Uterus (tissue), 4 donors: ENCODE data around the gene RNF208. TPM values are rescaled to one million over a fixed set of nuclear protein-coding genes. Genes with fewer than 3 reads are reported as not detected.

ENCODE experiments used
- DNase-seq, 2 donors: peaks; one replicate each; pipeline ENCODE4 v3.0.0-alpha.2; 2019 to 2020
- H3K27ac ChIP-seq, 2 donors: fragments of 200-600 bp; sonication (generic); 1 replicate in 1 of 2; 2 replicates in 1 of 2; pipeline ENCODE4 v1.5.1; 2016 to 2018
- H3K27me3 ChIP-seq, 2 donors: fragments of 200-600 bp; sonication (generic); one replicate each; pipeline ENCODE4 v1.5.1; 2018 to 2019; ENCODE audit warnings: control low read depth in 1 of 2
- H3K36me3 ChIP-seq, 2 donors: fragments of 200-600 bp; sonication (generic); one replicate each; pipeline ENCODE4 v1.5.1; 2019; ENCODE audit warnings: control low read depth in 1 of 2
- H3K4me1 ChIP-seq, 2 donors: fragments of 200-600 bp; sonication (generic); one replicate each; pipeline ENCODE4 v1.5.1; 2018 to 2019; ENCODE audit warnings: control low read depth in 1 of 2
- H3K4me3 ChIP-seq, 2 donors: fragments of 200-600 bp; sonication (generic); 1 replicate in 1 of 2; 2 replicates in 1 of 2; pipeline ENCODE4 v1.5.1; 2018 to 2019; ENCODE audit warnings: mild to moderate bottlenecking in 1 of 2
- H3K9me3 ChIP-seq, 2 donors: fragments of 200-600 bp; sonication (generic); one replicate each; pipeline ENCODE4 v1.5.1; 2019; ENCODE audit warnings: control low read depth in 1 of 2
- POLR2A ChIP-seq, 2 donors: fragments of 450-650 bp; IDR thresholded peaks; one replicate each; pipeline ENCODE4 v1.6.1; 2016; ENCODE audit warnings: antibody characterized with exemption in 2 of 2, mild to moderate bottlenecking in 1 of 2, moderate library complexity in 1 of 2
- intact Hi-C: fragments of 100-400 bp; cut with DNase I; formaldehyde crosslinking; loops from one replicate; pipeline ENCODE4 v1.15.1; 2023; ENCODE audit warnings: low total_unique reads
- total RNA-seq, 4 donors: library from RNA; depleted of rRNA in 3 of 4; stranded (reverse); fragments of >200 nt in 3 of 4; gene quantifications; one replicate each; pipeline versions ENCODE4 v1.1.0 to v1.2.4, GENCODE V29; 2014 to 2023
- TF ChIP-seq, protein P1 (sequence below), 4 experiments: fragments of 200-600 bp in 2 of 4; fragments of 450-650 bp in 2 of 4; sonication (generic) in 2 of 4; IDR thresholded peaks; one replicate each; pipeline ENCODE4 v1.5.1; 2016 to 2019; ENCODE audit warnings: antibody characterized with exemption in 4 of 4, mild to moderate bottlenecking in 2 of 4, moderate library complexity in 1 of 4
- donor health status: DM: yes; HTN: yes; CAD: no.

RNF208 gene
- total RNA-seq, 4 donors from 2014 or later: 3.7 TPM; not detected in 3

DNA sequence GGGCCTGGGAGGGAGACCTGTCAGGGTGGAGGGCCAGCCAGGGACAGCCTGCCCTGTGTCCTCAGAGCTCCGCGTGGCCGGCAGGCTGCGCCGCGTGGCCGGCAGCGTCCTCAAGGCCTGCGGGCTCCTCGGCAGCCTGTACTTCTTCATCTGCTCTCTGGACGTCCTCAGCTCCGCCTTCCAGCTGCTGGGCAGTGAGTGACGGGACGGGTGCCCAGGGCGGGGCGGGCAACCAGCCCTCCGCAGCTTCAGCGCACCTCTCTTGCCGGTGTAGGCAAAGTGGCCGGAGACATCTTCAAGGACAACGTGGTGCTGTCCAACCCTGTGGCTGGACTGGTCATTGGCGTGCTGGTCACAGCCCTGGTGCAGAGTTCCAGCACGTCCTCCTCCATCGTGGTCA is 10.5 kb upstream of the RNF208 start:
- H3K9me3 ChIP-seq: no peaks in the 10 kb centered on the region
- peaks cover 0 to 9% of the 10 kb centered on the region in 2 donors for H3K4me1 ChIP-seq
- no peaks in the 10 kb centered on the region for H3K36me3 ChIP-seq
- intact Hi-C loops: no loop called here
- peaks cover 9 to 29% of the 10 kb centered on the region in 2 donors for H3K27me3 ChIP-seq
- H3K27ac ChIP-seq: no peak overlapping the region
- no peak for DNase-seq
- no peak overlapping the region for H3K4me3 ChIP-seq
- no peak for TF ChIP-seq POLR2A (IDR thresholded peaks at IDR 0.05)
- TF ChIP-seq, protein P1, sequence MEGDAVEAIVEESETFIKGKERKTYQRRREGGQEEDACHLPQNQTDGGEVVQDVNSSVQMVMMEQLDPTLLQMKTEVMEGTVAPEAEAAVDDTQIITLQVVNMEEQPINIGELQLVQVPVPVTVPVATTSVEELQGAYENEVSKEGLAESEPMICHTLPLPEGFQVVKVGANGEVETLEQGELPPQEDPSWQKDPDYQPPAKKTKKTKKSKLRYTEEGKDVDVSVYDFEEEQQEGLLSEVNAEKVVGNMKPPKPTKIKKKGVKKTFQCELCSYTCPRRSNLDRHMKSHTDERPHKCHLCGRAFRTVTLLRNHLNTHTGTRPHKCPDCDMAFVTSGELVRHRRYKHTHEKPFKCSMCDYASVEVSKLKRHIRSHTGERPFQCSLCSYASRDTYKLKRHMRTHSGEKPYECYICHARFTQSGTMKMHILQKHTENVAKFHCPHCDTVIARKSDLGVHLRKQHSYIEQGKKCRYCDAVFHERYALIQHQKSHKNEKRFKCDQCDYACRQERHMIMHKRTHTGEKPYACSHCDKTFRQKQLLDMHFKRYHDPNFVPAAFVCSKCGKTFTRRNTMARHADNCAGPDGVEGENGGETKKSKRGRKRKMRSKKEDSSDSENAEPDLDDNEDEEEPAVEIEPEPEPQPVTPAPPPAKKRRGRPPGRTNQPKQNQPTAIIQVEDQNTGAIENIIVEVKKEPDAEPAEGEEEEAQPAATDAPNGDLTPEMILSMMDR (IDR thresholded peaks at IDR 0.05): no peak

DNA sequence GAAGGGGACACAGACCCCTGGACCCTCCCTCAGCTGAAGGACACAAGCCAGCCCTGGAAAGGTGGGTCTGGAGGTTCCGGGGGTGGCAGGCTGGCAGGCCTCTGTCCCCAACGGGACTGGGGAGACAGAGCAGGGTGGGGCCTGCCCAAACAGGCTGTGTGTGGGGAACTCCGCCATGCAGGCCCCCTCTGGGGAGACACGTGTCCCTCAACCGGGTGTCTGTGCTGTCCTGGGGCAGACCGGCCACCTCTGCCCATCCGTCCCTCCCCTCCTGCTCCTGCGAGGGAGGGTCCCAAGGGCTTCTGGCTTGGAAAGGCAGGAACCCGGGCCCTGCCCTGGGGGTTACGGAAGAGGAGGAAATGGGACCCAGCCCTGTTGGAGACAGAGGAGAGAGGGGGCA is 10.1 kb upstream of the RNF208 start:
- H3K27ac ChIP-seq: no peak overlapping the region
- H3K36me3 ChIP-seq: no peaks in the 10 kb centered on the region
- TF ChIP-seq, protein P1 (IDR thresholded peaks at IDR 0.05): no peak
- no peak for TF ChIP-seq POLR2A (IDR thresholded peaks at IDR 0.05)
- intact Hi-C loops: no loop called here
- H3K4me1 ChIP-seq: peaks cover 0 to 9% of the 10 kb centered on the region in 2 donors
- DNase-seq: no peak
- H3K27me3 ChIP-seq: peaks cover 9 to 29% of the 10 kb centered on the region in 2 donors
- H3K9me3 ChIP-seq: no peaks in the 10 kb centered on the region
- H3K4me3 ChIP-seq: no peak overlapping the region

DNA sequence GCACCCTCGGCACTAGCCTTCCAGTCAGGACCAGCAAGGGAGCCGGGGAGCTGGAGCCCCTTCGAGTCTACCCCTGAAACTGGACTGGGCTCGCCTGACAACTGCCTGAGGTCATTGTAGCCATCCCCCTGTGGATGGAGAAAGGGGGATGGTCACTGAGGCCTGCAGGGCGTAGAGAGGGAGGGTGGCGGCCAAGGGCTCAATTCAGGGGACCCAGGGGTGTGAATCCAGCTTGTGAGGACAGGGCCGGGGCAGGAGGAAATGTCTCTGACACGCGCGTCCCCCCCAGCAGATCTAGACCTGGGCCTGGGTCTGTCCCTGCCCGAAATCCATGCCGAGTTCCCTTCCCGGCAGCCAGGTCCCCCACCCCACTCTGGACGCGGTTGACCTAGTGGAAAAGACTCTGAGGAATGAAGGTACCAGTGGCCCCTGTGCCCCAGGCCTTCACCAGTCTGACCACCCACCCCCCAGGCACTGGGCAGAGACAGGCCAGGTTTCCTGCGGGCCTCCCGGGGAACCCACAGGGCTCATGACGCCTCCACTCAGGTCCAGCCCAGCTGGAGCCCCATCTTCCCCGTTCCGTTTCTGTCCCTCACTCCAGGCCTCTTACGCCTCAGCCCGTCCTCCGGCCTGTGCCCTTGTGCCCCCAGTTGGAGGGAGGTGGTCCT is 9.5 kb upstream of the RNF208 start:
- Histone ChIP-seq H3K9me3 (no peaks in the 10 kb centered on the region), H3K27me3 (peaks cover 9 to 29% of the 10 kb centered on the region in 2 donors), H3K27ac (no peak overlapping the region), H3K4me1 (peaks cover 0 to 6% of the 10 kb centered on the region in 2 donors), H3K36me3 (no peaks in the 10 kb centered on the region), H3K4me3 (no peak overlapping the region)
- intact Hi-C loops: no loop called here
- TF ChIP-seq, protein P1 (IDR thresholded peaks at IDR 0.05): no peak
- no peak for TF ChIP-seq POLR2A (IDR thresholded peaks at IDR 0.05)
- DNase-seq: no peak

DNA sequence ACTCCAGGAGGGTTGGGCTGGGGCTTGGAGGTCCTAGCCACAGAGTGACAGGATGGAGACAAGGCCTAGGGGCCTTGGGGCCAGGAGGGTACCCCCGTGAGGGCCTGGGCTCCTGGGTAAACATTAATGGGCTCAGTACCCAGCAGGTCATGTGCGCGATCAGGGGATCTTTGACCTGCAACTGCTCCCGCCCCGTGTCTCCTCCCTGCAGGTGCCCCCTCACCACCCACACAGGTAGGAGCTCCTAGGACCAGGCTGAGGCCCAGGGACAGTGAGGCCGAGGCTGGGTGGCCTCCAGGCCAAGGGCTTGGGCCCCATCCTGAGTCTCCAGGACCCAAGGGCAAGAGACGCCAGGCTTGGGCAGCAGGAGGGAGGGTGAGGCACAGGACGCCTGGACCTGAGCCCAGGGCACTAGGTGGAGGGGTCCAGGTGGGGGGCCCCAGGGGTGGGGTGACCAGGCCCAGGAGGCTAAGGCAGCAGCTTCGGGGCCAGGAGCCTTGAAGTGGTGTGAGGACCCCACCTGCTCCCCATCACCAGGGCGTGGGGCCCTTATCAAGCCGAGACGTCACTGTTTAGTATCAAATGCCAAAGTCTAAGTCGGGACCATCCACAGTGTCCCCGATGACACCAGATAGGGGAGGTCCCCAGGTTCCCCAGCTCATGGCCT is 8.8 kb upstream of the RNF208 start, which contains the start of gene SLC34A3:
TSS of gene SLC34A3 (plus strand) at position 197 of the 667 bp plus-strand sequence. CDS start 802 bp downstream, outside the sequence.
- no peak for DNase-seq
- intact Hi-C loops: no loop called here

More for the DNA sequence above, 8.8 kb upstream of the RNF208 start, which contains the start of gene SLC34A3:
- H3K4me1 ChIP-seq: no peaks in the 10 kb centered on the region
- H3K27ac ChIP-seq: no peak within 1 kb of the TSS
- no peaks in the 10 kb centered on the region for H3K36me3 ChIP-seq
- no peaks in the 10 kb centered on the region for H3K9me3 ChIP-seq
- TF ChIP-seq POLR2A (IDR thresholded peaks at IDR 0.05): no peak
- TF ChIP-seq, protein P1 (IDR thresholded peaks at IDR 0.05): no peak
- H3K4me3 ChIP-seq: no peak within 1 kb of the TSS
- peaks cover 9 to 29% of the 10 kb centered on the region in 2 donors for H3K27me3 ChIP-seq
